OCI-LY3 (cell line): ENCODE data around the gene UBL5.

Source experiments
- EZH2phosphoT487 ChIP-seq: fragments of 200-600 bp; shearing (Covaris generic); IDR thresholded peaks from 2 replicates; pipeline ENCODE4 v1.6.1; 2018; ENCODE audit warnings: antibody characterized with exemption, mixed run types, low read depth
- TF ChIP-seq, protein P1 (sequence below): fragments of 200-600, 300-600 bp; sonication (generic); IDR thresholded peaks from 2 replicates; pipeline ENCODE4 v1.5.1; 2014; ENCODE audit warnings: antibody characterized with exemption, low read length, low read depth

DNA sequence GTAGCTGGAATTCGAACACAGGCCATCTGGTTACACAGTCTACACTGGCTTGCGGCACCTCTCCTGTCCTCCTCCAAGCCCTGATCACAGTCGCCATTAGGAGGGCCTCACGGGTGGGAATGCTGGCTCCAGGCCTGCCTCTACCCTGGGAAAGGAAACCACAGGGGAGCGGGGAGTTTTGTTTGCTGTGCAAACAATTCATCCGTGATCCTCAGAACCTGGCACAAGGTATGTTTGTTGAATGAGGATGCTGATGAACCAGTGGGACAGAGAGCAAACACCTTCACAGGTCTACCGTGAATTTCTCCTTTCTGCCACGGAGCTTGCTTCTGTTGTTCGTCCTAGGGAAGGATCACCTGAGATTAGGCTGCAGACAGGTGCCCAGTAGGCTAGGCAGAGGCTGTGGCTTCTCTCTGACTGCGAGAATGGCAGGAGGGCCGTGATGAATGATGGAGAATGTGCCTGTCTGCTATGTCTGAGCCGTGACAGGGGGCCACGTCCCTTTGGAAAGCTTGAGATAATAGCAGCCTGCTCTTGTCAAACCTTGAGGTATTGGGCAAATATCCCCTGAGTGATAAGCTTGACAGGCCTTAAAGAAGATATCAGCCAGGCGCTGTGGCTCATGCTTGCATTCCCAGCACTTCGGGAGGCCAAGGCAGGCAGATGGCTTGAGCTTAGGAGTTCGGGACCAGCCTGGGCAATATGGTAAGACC, 44.1 kb downstream of the UBL5 start:
- TF ChIP-seq, protein P1, sequence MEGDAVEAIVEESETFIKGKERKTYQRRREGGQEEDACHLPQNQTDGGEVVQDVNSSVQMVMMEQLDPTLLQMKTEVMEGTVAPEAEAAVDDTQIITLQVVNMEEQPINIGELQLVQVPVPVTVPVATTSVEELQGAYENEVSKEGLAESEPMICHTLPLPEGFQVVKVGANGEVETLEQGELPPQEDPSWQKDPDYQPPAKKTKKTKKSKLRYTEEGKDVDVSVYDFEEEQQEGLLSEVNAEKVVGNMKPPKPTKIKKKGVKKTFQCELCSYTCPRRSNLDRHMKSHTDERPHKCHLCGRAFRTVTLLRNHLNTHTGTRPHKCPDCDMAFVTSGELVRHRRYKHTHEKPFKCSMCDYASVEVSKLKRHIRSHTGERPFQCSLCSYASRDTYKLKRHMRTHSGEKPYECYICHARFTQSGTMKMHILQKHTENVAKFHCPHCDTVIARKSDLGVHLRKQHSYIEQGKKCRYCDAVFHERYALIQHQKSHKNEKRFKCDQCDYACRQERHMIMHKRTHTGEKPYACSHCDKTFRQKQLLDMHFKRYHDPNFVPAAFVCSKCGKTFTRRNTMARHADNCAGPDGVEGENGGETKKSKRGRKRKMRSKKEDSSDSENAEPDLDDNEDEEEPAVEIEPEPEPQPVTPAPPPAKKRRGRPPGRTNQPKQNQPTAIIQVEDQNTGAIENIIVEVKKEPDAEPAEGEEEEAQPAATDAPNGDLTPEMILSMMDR: no peak
- TF ChIP-seq EZH2phosphoT487: no peak
